ENCODE results near the gene SPTBN5. TPM values are rescaled to one million over a fixed set of nuclear protein-coding genes. Genes with fewer than 3 reads are reported as not detected.

Gene SPTBN5
- total RNA-seq, 1 experiment from 2014 or later, result 1.2 TPM

DNA sequence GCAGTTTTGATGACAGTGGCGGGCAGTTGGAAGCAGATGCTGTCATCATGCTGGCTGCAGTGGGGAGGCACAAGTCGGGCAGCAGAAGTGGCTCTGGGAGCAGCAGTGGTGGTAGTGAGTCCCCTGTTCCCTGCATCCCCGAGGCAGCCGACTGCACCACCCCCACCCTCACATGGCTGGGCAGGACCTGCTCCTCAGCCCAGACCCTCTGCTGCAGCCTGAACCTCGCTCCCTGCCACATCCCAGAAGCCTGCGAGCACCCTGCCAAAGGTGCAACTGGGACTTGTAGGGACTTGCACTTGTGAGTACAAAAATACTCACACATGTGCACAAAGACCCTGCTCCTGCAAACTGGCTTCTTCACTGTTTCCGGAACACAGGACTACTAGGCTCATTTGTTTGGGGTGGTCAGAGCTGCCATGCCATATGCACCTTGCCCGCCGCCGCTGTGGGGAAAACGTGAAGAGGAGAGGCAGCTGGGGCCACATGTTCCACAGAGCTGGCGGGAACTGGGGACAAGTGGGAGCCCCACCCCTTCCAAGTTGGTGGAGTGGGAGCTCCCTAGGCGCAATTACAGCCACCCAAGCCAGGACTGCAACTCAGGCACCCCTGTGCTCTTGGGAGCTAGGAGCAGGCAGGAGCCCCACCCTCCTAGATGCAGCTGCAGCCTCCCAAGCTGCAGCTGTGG lies 63.8 kb downstream of the SPTBN5 start:
- H3K4me3 Mint-ChIP-seq, result no peak overlapping the region
- ChIA-PET POLR2A (no interaction called here), CTCF (interaction anchor here (0.8 kb wide), 1 partner anchor 75 kb away, joined by 3 read pairs; no protein-coding TSS in a partner anchor)
- H3K27ac Mint-ChIP-seq, result no peak overlapping the region
- no peak for ATAC-seq
- peaks cover 7% of the 10 kb centered on the region for H3K4me1 Mint-ChIP-seq
- DNase-seq (ENCODE audit: low spot score), result no peak
- H3K9me3 Mint-ChIP-seq, result no peaks in the 10 kb centered on the region
- peaks cover 2% of the 10 kb centered on the region; the same call in 1 of the 2 replicates for H3K36me3 Mint-ChIP-seq
- H3K27me3 Mint-ChIP-seq (ENCODE audit: low read depth), result no peaks in the 10 kb centered on the region
- TF ChIP-seq NFATC4 (CRISPR knock-in tag; IDR thresholded peaks at IDR 0.05) (no peak), ZNF317 (CRISPR knock-in tag; IDR thresholded peaks at IDR 0.05; ENCODE audit: borderline replicate concordance, low read depth) (no peak), TEAD4 (CRISPR knock-in tag; IDR thresholded peaks at IDR 0.05) (no peak), SP1 (CRISPR knock-in tag; conservative IDR thresholded peaks at IDR 0.05) (no peak), EMX1 (CRISPR knock-in tag; IDR thresholded peaks at IDR 0.05) (no peak), ZNF232 (CRISPR knock-in tag; IDR thresholded peaks at IDR 0.05) (no peak), NFYB (CRISPR knock-in tag; conservative IDR thresholded peaks at IDR 0.05; ENCODE audit: low read depth) (no peak), ELF4 (CRISPR knock-in tag; IDR thresholded peaks at IDR 0.05; ENCODE audit: low read depth) (no peak), ZNF138 (CRISPR knock-in tag; conservative IDR thresholded peaks at IDR 0.05) (no peak), ETV6 (CRISPR knock-in tag; IDR thresholded peaks at IDR 0.05) (no peak), ZNF263 (CRISPR knock-in tag; IDR thresholded peaks at IDR 0.05; ENCODE audit: low read depth) (no peak), TEAD1 (CRISPR knock-in tag; IDR thresholded peaks at IDR 0.05) (no peak)
- TF ChIP-seq, protein P1, sequence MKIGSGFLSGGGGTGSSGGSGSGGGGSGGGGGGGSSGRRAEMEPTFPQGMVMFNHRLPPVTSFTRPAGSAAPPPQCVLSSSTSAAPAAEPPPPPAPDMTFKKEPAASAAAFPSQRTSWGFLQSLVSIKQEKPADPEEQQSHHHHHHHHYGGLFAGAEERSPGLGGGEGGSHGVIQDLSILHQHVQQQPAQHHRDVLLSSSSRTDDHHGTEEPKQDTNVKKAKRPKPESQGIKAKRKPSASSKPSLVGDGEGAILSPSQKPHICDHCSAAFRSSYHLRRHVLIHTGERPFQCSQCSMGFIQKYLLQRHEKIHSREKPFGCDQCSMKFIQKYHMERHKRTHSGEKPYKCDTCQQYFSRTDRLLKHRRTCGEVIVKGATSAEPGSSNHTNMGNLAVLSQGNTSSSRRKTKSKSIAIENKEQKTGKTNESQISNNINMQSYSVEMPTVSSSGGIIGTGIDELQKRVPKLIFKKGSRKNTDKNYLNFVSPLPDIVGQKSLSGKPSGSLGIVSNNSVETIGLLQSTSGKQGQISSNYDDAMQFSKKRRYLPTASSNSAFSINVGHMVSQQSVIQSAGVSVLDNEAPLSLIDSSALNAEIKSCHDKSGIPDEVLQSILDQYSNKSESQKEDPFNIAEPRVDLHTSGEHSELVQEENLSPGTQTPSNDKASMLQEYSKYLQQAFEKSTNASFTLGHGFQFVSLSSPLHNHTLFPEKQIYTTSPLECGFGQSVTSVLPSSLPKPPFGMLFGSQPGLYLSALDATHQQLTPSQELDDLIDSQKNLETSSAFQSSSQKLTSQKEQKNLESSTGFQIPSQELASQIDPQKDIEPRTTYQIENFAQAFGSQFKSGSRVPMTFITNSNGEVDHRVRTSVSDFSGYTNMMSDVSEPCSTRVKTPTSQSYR (CRISPR knock-in tag; IDR thresholded peaks at IDR 0.05), result no peak
- TF ChIP-seq, protein P2, sequence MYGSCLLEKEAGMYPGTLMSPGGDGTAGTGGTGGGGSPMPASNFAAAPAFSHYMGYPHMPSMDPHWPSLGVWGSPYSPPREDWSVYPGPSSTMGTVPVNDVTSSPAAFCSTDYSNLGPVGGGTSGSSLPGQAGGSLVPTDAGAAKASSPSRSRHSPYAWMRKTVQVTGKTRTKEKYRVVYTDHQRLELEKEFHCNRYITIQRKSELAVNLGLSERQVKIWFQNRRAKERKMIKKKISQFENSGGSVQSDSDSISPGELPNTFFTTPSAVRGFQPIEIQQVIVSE (CRISPR knock-in tag; IDR thresholded peaks at IDR 0.05; ENCODE audit: borderline replicate concordance), result no peak
- TF ChIP-seq, protein P3, sequence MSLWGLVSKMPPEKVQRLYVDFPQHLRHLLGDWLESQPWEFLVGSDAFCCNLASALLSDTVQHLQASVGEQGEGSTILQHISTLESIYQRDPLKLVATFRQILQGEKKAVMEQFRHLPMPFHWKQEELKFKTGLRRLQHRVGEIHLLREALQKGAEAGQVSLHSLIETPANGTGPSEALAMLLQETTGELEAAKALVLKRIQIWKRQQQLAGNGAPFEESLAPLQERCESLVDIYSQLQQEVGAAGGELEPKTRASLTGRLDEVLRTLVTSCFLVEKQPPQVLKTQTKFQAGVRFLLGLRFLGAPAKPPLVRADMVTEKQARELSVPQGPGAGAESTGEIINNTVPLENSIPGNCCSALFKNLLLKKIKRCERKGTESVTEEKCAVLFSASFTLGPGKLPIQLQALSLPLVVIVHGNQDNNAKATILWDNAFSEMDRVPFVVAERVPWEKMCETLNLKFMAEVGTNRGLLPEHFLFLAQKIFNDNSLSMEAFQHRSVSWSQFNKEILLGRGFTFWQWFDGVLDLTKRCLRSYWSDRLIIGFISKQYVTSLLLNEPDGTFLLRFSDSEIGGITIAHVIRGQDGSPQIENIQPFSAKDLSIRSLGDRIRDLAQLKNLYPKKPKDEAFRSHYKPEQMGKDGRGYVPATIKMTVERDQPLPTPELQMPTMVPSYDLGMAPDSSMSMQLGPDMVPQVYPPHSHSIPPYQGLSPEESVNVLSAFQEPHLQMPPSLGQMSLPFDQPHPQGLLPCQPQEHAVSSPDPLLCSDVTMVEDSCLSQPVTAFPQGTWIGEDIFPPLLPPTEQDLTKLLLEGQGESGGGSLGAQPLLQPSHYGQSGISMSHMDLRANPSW (CRISPR knock-in tag; conservative IDR thresholded peaks at IDR 0.05; ENCODE audit: low read depth), result no peak
- TF ChIP-seq, protein P4, sequence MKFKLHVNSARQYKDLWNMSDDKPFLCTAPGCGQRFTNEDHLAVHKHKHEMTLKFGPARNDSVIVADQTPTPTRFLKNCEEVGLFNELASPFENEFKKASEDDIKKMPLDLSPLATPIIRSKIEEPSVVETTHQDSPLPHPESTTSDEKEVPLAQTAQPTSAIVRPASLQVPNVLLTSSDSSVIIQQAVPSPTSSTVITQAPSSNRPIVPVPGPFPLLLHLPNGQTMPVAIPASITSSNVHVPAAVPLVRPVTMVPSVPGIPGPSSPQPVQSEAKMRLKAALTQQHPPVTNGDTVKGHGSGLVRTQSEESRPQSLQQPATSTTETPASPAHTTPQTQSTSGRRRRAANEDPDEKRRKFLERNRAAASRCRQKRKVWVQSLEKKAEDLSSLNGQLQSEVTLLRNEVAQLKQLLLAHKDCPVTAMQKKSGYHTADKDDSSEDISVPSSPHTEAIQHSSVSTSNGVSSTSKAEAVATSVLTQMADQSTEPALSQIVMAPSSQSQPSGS (CRISPR knock-in tag; IDR thresholded peaks at IDR 0.05; ENCODE audit: borderline replicate concordance, low read depth), result no peak
- TF ChIP-seq, protein P5, sequence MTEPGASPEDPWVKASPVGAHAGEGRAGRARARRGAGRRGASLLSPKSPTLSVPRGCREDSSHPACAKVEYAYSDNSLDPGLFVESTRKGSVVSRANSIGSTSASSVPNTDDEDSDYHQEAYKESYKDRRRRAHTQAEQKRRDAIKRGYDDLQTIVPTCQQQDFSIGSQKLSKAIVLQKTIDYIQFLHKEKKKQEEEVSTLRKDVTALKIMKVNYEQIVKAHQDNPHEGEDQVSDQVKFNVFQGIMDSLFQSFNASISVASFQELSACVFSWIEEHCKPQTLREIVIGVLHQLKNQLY (CRISPR knock-in tag; IDR thresholded peaks at IDR 0.05), result no peak
- TF ChIP-seq, protein P6, sequence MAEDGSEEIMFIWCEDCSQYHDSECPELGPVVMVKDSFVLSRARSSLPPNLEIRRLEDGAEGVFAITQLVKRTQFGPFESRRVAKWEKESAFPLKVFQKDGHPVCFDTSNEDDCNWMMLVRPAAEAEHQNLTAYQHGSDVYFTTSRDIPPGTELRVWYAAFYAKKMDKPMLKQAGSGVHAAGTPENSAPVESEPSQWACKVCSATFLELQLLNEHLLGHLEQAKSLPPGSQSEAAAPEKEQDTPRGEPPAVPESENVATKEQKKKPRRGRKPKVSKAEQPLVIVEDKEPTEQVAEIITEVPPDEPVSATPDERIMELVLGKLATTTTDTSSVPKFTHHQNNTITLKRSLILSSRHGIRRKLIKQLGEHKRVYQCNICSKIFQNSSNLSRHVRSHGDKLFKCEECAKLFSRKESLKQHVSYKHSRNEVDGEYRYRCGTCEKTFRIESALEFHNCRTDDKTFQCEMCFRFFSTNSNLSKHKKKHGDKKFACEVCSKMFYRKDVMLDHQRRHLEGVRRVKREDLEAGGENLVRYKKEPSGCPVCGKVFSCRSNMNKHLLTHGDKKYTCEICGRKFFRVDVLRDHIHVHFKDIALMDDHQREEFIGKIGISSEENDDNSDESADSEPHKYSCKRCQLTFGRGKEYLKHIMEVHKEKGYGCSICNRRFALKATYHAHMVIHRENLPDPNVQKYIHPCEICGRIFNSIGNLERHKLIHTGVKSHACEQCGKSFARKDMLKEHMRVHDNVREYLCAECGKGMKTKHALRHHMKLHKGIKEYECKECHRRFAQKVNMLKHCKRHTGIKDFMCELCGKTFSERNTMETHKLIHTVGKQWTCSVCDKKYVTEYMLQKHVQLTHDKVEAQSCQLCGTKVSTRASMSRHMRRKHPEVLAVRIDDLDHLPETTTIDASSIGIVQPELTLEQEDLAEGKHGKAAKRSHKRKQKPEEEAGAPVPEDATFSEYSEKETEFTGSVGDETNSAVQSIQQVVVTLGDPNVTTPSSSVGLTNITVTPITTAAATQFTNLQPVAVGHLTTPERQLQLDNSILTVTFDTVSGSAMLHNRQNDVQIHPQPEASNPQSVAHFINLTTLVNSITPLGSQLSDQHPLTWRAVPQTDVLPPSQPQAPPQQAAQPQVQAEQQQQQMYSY (CRISPR knock-in tag; IDR thresholded peaks at IDR 0.05), result no peak
- TF ChIP-seq, protein P7, sequence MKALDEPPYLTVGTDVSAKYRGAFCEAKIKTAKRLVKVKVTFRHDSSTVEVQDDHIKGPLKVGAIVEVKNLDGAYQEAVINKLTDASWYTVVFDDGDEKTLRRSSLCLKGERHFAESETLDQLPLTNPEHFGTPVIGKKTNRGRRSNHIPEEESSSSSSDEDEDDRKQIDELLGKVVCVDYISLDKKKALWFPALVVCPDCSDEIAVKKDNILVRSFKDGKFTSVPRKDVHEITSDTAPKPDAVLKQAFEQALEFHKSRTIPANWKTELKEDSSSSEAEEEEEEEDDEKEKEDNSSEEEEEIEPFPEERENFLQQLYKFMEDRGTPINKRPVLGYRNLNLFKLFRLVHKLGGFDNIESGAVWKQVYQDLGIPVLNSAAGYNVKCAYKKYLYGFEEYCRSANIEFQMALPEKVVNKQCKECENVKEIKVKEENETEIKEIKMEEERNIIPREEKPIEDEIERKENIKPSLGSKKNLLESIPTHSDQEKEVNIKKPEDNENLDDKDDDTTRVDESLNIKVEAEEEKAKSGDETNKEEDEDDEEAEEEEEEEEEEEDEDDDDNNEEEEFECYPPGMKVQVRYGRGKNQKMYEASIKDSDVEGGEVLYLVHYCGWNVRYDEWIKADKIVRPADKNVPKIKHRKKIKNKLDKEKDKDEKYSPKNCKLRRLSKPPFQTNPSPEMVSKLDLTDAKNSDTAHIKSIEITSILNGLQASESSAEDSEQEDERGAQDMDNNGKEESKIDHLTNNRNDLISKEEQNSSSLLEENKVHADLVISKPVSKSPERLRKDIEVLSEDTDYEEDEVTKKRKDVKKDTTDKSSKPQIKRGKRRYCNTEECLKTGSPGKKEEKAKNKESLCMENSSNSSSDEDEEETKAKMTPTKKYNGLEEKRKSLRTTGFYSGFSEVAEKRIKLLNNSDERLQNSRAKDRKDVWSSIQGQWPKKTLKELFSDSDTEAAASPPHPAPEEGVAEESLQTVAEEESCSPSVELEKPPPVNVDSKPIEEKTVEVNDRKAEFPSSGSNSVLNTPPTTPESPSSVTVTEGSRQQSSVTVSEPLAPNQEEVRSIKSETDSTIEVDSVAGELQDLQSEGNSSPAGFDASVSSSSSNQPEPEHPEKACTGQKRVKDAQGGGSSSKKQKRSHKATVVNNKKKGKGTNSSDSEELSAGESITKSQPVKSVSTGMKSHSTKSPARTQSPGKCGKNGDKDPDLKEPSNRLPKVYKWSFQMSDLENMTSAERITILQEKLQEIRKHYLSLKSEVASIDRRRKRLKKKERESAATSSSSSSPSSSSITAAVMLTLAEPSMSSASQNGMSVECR (CRISPR knock-in tag; IDR thresholded peaks at IDR 0.05; ENCODE audit: borderline replicate concordance), result no peak
